Glutamatergic neuron (in vitro differentiated cells): Measurements from ENCODE around the gene WASHC3. TPM values are rescaled to one million over a fixed set of nuclear protein-coding genes. Genes with fewer than 3 reads are reported as not detected.
"Not testable (repeated sequence)": the region's sequence is repeated elsewhere in the genome, so short reads cannot be mapped to it uniquely, and the experiment has no call there.

Source experiments
- DNase-seq: peaks from one replicate; pipeline ENCODE4 v3.0.0; 2022
- H3K27ac Mint-ChIP-seq: one replicate; pipeline ENCODE4 v1.8.0; 2020; ENCODE audit warnings: mild to moderate bottlenecking, mixed read lengths, inconsistent platforms; ENCODE audit not compliant: unreplicated experiment
- H3K27me3 Mint-ChIP-seq: one replicate; pipeline ENCODE4 v1.8.0; 2020; ENCODE audit warnings: mild to moderate bottlenecking, moderate library complexity, mixed read lengths, inconsistent platforms; ENCODE audit not compliant: unreplicated experiment
- H3K36me3 Mint-ChIP-seq: one replicate; pipeline ENCODE4 v1.8.0; 2020; ENCODE audit warnings: mild to moderate bottlenecking, mixed read lengths, inconsistent platforms; ENCODE audit not compliant: unreplicated experiment
- H3K4me1 Mint-ChIP-seq: one replicate; pipeline ENCODE4 v1.8.0; 2020; ENCODE audit warnings: mild to moderate bottlenecking, low read depth, mixed read lengths, inconsistent platforms; ENCODE audit not compliant: unreplicated experiment
- H3K4me3 Mint-ChIP-seq: one replicate; pipeline ENCODE4 v1.8.0; 2020; ENCODE audit warnings: mild to moderate bottlenecking, mixed read lengths, inconsistent platforms; ENCODE audit not compliant: unreplicated experiment
- H3K9me3 Mint-ChIP-seq: one replicate; pipeline ENCODE4 v1.8.0; 2020; ENCODE audit warnings: mild to moderate bottlenecking, moderate library complexity, mixed read lengths, inconsistent platforms; ENCODE audit not compliant: unreplicated experiment
- total RNA-seq: library from RNA; stranded (reverse); fragmentation: NEBNext Ultra II Directional; extraction: Animal tissue kit (Norgen Biotek cat#: 25700); gene quantifications from one replicate; pipeline ENCODE4 v1.2.1, GENCODE V29; 2021; ENCODE audit not compliant: unreplicated experiment
- TF ChIP-seq, protein P1 (sequence below): fragments of 200-600 bp; sonication (generic); IDR thresholded peaks from one replicate; pipeline ENCODE4 v1.5.0; 2021; ENCODE audit not compliant: partially characterized antibody, unreplicated experiment

The WASHC3 gene
- total RNA-seq, 1 donor from 2014 or later, result 35.1 TPM

DNA sequence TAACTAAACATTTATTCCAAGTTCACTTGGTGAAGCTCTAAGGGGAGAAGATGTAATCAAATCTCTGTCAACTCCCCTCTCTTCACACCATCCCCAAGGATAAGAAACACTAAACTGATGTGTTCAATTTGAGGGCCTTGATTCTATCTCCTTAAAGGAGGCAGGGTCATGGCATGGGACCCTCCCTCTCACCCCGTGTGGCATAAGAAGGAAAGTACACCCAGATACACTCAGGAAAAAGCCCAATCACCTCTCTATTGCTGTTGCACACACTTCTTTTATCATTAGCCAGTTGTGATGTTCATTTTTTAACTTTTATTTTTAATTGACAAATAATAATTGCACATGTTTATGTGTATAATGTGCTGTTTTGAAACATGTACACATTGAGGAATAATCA is 35.1 kb downstream of the WASHC3 start:
- no peaks in the 10 kb centered on the region for H3K9me3 Mint-ChIP-seq
- H3K4me3 Mint-ChIP-seq, result no peak overlapping the region
- no peaks in the 10 kb centered on the region for H3K36me3 Mint-ChIP-seq
- H3K27ac Mint-ChIP-seq, result no peak overlapping the region
- no peaks in the 10 kb centered on the region for H3K27me3 Mint-ChIP-seq
- TF ChIP-seq, protein P1, sequence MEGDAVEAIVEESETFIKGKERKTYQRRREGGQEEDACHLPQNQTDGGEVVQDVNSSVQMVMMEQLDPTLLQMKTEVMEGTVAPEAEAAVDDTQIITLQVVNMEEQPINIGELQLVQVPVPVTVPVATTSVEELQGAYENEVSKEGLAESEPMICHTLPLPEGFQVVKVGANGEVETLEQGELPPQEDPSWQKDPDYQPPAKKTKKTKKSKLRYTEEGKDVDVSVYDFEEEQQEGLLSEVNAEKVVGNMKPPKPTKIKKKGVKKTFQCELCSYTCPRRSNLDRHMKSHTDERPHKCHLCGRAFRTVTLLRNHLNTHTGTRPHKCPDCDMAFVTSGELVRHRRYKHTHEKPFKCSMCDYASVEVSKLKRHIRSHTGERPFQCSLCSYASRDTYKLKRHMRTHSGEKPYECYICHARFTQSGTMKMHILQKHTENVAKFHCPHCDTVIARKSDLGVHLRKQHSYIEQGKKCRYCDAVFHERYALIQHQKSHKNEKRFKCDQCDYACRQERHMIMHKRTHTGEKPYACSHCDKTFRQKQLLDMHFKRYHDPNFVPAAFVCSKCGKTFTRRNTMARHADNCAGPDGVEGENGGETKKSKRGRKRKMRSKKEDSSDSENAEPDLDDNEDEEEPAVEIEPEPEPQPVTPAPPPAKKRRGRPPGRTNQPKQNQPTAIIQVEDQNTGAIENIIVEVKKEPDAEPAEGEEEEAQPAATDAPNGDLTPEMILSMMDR, result peak; percentile 12
- no peaks in the 10 kb centered on the region for H3K4me1 Mint-ChIP-seq
- DNase-seq, result no peak

DNA sequence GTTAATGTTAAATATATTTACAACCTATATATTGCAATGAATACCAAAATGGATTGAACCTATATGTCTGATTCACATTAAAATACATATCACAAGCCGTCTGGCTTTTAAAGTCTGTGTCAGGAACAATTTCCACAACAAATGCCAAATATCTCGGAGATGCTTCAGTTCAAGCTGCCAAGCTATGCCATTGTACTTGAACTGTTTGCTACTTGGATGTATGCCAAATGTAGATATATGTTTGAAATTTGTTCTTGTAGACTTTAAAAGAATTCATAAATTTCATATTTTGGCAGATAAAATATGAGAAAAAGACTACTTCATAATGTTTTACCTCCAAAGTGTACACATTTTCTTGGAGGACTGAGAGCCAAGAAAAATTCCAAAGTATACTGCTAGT is 37.0 kb downstream of the WASHC3 start:
- Mint-ChIP-seq H3K36me3 (no peaks in the 10 kb centered on the region), H3K4me3 (no peak overlapping the region), H3K4me1 (no peaks in the 10 kb centered on the region), H3K27ac (no peak overlapping the region), H3K27me3 (no peaks in the 10 kb centered on the region), H3K9me3 (no peaks in the 10 kb centered on the region)
- no peak for DNase-seq
- TF ChIP-seq, protein P1, result no peak

DNA sequence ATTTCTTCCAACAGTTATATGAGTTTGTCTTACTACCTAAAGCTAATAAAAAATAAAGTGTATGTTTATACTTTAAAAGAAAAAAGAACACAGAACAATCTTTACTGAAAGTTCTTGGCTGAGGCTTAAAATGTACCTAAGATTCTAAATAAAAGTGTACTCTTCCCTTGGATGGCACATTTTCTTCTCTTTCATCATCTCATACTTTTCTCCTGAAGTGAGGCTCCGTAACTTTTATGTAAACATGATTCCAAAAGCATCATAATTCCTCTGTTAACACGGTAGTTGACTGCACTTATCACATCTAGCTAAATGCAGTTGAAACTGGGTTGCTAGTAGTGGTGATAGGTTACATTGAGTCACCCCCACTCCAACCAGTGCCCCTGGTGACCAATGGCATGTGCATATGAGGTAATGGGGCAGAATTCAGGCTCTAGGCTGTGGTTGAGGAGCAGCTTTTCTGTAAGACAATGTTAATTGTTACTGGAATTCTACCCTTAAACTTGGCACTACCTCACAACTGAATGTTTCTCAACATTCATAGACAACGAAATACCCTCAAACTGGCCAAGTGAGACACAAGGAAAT is 38.4 kb downstream of the WASHC3 start:
- H3K4me1 Mint-ChIP-seq, result no peaks in the 10 kb centered on the region

DNA sequence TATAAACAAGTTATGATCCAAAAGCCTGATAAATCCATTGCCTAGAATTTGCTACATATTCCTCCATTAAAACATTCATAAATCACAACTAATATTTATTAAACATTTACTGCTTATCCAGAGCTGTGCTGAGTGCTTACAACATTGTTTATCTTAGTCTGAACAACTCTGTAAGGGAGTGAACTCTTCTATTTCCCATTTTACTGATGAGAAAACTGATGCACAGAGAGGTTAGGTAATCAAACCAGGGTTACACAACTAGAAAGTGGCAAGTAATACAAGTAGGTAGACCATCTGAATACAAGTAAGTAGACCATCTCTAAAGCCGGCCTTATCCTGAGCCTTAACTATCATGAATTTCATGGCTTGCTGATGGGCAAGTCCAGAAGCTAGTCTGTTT is 39.5 kb downstream of the WASHC3 start:
- Mint-ChIP-seq H3K27ac (no peak overlapping the region), H3K9me3 (no peaks in the 10 kb centered on the region), H3K4me1 (no peaks in the 10 kb centered on the region), H3K4me3 (no peak overlapping the region), H3K36me3 (no peaks in the 10 kb centered on the region), H3K27me3 (no peaks in the 10 kb centered on the region)
- no peak for DNase-seq
- TF ChIP-seq, protein P1, result no peak

More for the DNA sequence above, 38.4 kb downstream of the WASHC3 start:
- no peak overlapping the region for H3K4me3 Mint-ChIP-seq
- TF ChIP-seq, protein P1, result no peak
- no peaks in the 10 kb centered on the region for H3K27me3 Mint-ChIP-seq
- no peak for DNase-seq
- no peaks in the 10 kb centered on the region for H3K36me3 Mint-ChIP-seq
- H3K27ac Mint-ChIP-seq, result no peak overlapping the region
- H3K9me3 Mint-ChIP-seq, result no peaks in the 10 kb centered on the region

DNA sequence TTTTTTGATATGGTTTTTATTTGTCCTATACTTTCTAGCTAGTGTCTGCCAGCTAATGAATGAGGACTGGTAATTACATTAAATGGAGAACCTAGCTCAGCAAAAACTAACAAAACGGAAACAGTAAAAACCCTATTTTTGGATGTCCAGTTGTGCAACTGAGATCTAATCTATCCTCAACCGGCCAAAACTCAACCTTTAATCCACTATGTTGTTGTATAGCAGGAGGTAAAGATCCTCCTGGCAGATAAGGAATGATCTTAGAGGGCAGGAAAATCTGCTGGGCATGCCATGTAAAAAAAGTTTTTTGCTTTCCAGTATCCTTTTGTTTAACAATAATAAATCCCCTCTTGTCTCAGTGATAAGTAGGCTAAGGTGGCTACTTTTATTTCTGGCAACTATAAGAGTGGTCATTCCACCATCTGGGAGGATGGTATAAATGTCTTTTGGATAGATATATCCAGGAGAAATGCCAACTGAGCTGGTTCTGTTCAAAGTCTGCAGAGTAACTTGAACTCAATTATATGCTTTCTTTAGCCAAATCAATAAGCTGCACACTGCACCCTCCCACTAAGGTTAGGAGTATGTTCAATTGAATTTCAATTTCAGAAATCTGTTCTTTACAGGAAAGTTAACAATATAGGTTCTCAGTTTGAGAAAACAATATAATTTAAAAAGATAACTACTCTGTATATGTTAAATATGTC is 40.1 kb downstream of the WASHC3 start:
- Mint-ChIP-seq H3K36me3 (no peaks in the 10 kb centered on the region), H3K27me3 (no peaks in the 10 kb centered on the region), H3K4me3 (no peak overlapping the region), H3K27ac (no peak overlapping the region), H3K9me3 (no peaks in the 10 kb centered on the region), H3K4me1 (no peaks in the 10 kb centered on the region)
- no peak for DNase-seq
- TF ChIP-seq, protein P1, result no peak

DNA sequence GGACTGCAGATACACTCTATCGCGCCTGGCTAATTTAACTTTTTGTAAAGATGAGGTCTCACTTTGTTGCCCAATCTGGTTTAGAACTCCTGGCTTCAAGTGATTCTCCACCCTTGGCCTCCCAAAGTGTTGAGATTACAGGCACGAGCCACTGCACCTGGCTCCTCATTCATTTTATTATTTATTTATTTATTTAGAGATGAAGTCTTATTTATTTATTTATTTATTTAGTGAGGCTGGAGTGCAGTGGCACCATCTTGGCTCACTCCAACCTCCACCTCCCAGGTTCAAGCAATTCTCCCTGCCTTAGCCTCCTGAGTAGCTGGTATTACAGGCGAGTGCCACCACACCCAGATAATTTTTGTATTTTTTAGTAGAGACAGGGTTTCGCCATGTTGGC is 43.2 kb downstream of the WASHC3 start:
- not testable (repeated sequence) for H3K9me3 Mint-ChIP-seq, DNase-seq, H3K4me1 Mint-ChIP-seq, H3K27me3 Mint-ChIP-seq, H3K36me3 Mint-ChIP-seq, H3K4me3 Mint-ChIP-seq, H3K27ac Mint-ChIP-seq
